Activated CD8-positive, alpha-beta memory T cell treated with anti-CD3 and anti-CD28 coated beads, Interleukin-2, amount 50 U/mL, for 24 hours (primary cell): ENCODE results near the gene RAPGEF3.

ENCODE experiments used
- DNase-seq: peaks from one replicate; pipeline ENCODE4 v3.0.0-alpha.2; 2020; ENCODE audit errors: extremely low read depth

RAPGEF3 gene

GRCh38 chr12:47775100-47775911, 16.6 kb upstream of the RAPGEF3 start:
- DNase-seq = no peak

DNA sequence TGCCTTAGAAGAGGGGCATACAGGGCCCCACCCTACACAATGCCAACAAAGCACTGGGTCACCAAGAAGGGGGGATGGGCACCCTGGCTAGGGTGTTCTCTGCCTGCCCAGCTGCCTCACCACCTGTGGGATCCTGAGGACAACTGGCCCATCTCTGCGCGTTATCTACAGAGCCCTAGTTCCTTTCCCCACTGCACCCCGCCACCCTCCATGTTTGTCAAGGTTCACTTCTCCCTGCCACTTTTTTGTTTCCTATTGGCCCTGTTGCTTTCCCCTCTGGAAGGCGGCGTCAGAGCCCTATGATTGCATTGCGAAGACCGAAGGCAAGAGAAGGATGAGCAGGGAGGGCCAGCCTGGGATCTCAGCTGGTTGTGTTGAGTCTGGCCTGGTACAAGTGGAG, 16.0 kb upstream of the RAPGEF3 start:
- DNase-seq = no peak

DNA sequence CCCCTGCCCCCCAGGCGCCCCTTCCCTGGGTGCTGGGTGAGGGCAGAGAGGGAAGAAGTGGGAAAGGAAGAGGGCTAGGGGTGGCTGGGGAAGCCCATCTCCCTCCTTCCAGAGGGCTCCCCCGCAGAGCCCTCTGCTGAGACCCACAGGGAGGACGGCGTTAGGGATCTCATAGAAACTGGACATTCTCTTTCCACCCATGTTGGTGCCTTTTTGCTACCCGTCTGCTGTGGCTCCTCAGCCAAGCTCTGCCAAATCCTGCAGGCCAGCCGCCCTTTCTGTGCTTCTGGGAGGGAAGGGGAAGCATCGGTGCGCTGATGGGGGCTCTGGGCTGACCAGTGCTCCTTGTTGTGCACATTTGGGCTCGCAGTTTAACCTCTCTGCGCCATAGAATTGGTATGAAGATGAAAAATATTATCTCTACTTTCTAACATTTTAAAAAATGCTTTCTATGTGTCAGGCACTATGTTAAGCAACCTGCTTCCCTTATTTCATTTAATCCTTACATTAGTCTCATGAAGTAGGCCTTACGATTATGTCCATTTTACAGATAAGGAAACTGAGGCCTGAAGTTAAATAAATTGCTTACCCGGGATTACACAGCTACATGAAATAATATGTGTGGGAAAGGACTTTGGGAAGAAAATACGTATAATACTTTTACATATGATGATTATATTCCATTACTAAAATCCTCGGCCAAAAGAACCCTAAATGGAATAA, 15.3 kb upstream of the RAPGEF3 start:
- DNase-seq = no peak

GRCh38 chr12:47773062-47773857, 14.6 kb upstream of the RAPGEF3 start, which contains the start of gene SLC48A1:
SLC48A1 (plus strand) TSS chr12:47773238; CDS start chr12:47773305, 67 bp downstream.
- no peak for DNase-seq

- DNase-seq = no peak
Measured at GRCh38 chr12:47772738-47773061, 14.0 kb upstream of the RAPGEF3 start.

GRCh38 chr12:47772094-47772660, 13.5 kb upstream of the RAPGEF3 start:
- no peak for DNase-seq

DNA sequence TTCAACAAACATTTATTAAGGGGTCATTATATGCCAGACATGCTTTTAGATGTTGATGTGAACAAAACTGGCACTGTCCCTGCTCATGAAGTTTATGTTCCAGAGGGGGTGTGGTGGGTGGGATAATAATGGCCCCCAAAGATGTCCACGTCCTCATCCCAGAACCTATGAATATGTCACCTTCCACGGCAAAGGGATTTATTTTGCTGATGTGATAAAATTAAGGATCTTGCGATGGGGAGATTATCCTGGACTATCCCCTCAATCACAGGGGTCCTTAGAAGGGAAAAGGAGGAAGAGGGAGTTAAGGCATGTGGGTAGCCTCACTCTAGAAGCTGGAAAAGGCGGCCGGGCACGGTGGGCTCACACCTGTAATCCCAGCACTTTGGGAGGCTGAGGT, 12.6 kb upstream of the RAPGEF3 start:
- DNase-seq = no peak

GRCh38 chr12:47770086-47770726, 11.5 kb upstream of the RAPGEF3 start:
- DNase-seq = no peak

GRCh38 chr12:47769234-47770085, 10.8 kb upstream of the RAPGEF3 start:
- DNase-seq = no peak

GRCh38 chr12:47768323-47768811, 9.7 kb upstream of the RAPGEF3 start:
- no peak for DNase-seq

DNA sequence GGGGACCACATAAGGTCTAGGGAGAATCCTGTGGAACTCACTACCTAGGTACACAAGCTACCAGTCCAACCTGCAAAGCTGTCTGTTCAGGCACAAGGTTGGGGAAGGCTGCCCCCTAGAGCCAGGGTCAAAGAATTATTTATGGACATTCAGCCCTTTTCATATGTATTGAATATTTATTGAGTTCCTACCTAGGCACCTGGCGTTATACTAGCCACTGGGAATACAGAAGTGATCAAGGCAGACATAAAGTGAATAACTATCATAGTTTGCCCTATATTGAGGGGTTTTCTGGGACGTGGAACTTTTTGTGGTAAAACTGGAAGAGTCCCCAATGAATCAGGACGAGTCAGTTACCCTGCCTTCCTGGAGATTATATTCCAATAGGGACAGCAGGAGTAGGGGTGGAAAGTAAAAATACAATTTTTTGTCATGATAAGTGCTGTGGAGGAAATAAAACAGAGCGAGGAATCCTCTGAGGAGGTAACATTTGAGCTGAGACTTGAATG, 8.6 kb upstream of the RAPGEF3 start:
- DNase-seq = no peak

DNA sequence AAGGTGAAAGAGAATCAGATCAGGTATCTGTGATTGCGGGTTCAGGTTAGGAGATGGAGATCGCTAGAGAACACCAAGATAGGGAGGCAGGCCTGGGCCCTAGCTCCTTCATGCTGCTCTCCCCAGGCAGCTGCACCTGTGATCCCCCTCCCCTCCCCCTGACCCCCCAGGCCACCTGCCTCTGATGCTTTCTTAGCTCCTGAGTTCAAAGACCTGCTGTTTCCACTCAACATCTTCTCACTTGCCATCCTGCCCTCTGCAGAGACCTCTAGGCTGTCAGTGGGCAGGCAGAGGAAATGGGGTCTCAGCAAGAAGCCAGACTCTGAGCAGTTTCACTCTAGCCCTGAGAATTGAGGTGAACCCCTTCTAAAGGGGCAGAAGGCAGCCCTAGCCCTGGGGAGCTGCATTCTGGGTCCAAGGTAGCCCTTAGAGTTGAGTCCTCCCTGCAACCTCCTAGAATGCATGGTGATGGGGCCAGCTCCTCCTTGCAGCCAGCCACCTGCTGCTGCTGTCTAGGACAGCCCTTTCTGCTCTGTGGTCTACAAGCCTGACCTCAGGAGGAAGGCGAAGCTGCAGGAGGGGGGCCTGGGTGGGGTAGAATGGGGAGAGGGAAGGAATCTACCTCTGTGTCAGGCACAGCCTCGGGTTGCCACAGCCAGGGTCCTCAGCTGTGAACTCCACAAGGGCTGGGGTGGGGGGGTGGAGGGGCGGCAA, 8.0 kb upstream of the RAPGEF3 start:
- DNase-seq = no peak

- no peak for DNase-seq
Measured at GRCh38 chr12:47763481-47764346, 5.0 kb upstream of the RAPGEF3 start.

- DNase-seq = no peak
Measured at GRCh38 chr12:47762850-47763465, 4.3 kb upstream of the RAPGEF3 start.

DNA sequence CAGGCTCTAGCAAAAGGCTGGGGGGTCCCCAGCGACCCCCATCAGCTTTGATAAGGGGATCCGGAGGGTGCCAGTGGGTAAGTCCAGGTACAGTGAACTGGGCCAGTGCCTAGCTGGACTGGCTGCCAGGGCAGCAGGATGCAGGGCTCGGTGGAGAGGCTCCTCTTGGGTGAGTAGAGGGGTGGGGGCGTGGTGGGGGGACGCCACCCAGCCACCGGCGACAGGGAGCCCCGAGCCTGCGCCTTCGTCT, 171 bp downstream of the RAPGEF3 start:
- no peak for DNase-seq

GRCh38 chr12:47757840-47758583, 668 bp downstream of the RAPGEF3 start:
- no peak for DNase-seq

GRCh38 chr12:47757364-47757839, 1.3 kb downstream of the RAPGEF3 start:
- no peak for DNase-seq
